ENCODE data around the gene CRYBB2.

DNA sequence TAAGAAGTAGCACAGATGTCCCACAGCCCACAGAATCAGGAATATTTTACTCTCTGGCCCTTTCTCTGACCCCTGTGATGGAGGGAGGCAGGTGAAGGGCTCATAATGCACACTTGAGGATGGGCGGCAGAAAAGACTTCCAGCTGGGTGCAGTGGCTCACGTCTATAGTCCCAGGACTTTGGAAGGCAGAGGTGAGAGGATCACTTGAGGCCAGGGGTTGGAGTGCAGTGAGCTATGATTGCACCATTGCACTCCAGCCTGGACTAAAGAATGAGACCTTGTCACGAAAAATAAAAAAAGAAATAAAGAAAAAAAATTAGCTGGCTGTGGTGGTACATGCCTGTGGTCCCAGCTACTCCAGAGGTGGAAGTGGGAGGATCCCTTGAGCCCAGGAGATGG lies 33.3 kb upstream of the CRYBB2 start:
- TF ChIP-seq, protein P1, sequence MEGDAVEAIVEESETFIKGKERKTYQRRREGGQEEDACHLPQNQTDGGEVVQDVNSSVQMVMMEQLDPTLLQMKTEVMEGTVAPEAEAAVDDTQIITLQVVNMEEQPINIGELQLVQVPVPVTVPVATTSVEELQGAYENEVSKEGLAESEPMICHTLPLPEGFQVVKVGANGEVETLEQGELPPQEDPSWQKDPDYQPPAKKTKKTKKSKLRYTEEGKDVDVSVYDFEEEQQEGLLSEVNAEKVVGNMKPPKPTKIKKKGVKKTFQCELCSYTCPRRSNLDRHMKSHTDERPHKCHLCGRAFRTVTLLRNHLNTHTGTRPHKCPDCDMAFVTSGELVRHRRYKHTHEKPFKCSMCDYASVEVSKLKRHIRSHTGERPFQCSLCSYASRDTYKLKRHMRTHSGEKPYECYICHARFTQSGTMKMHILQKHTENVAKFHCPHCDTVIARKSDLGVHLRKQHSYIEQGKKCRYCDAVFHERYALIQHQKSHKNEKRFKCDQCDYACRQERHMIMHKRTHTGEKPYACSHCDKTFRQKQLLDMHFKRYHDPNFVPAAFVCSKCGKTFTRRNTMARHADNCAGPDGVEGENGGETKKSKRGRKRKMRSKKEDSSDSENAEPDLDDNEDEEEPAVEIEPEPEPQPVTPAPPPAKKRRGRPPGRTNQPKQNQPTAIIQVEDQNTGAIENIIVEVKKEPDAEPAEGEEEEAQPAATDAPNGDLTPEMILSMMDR (IDR thresholded peaks at IDR 0.05): no peak
- TF ChIP-seq POLR2A (IDR thresholded peaks at IDR 0.05): no peak
